GM23248 (cell line): ENCODE data around the gene GLS. TPM values are rescaled to one million over a fixed set of nuclear protein-coding genes. Genes with fewer than 3 reads are reported as not detected.

ENCODE experiments used
- DNase-seq: peaks from one replicate; pipeline ENCODE4 v3.0.0-alpha.2; 2015
- H2AFZ ChIP-seq: fragments of 200-600 bp; sonication (generic); 2 replicates; pipeline ENCODE4 v1.6.1; 2016; ENCODE audit warnings: antibody characterized with exemption
- H3F3A ChIP-seq: fragments of 200-600 bp; sonication (generic); 2 replicates; pipeline ENCODE4 v1.6.1; 2016; ENCODE audit warnings: mild to moderate bottlenecking, antibody characterized with exemption, mixed run types; ENCODE audit not compliant: insufficient read depth
- H3K27ac ChIP-seq: fragments of 200-600 bp; sonication (generic); 2 replicates; pipeline ENCODE4 v1.5.1; 2016; ENCODE audit warnings: mild to moderate bottlenecking
- H3K27me3 ChIP-seq: fragments of 200-600 bp; sonication (generic); replicated peaks from 2 replicates; pipeline ENCODE4 v1.6.1; 2016; ENCODE audit warnings: mild to moderate bottlenecking; ENCODE audit not compliant: insufficient read depth
- H3K36me3 ChIP-seq: fragments of 200-600 bp; sonication (generic); 2 replicates; pipeline ENCODE4 v1.6.1; 2016; ENCODE audit warnings: low read depth, mild to moderate bottlenecking
- H3K4me1 ChIP-seq: fragments of 200-600 bp; sonication (generic); 2 replicates; pipeline ENCODE4 v1.6.1; 2016; ENCODE audit warnings: mild to moderate bottlenecking; ENCODE audit not compliant: insufficient read depth
- H3K4me2 ChIP-seq: fragments of 200-600 bp; sonication (generic); one replicate; pipeline ENCODE4 v1.6.1; 2016; ENCODE audit warnings: mild to moderate bottlenecking; ENCODE audit not compliant: unreplicated experiment
- H3K4me3 ChIP-seq: fragments of 200-600 bp; sonication (generic); 2 replicates; pipeline ENCODE4 v1.5.1; 2016; ENCODE audit warnings: mild to moderate bottlenecking
- H3K79me2 ChIP-seq: fragments of 200-600 bp; sonication (generic); 2 replicates; pipeline ENCODE4 v1.6.1; 2016; ENCODE audit warnings: mild to moderate bottlenecking; ENCODE audit not compliant: insufficient read depth
- H3K9ac ChIP-seq: fragments of 200-600 bp; sonication (generic); 2 replicates; pipeline ENCODE4 v1.6.1; 2016; ENCODE audit warnings: mild to moderate bottlenecking
- H3K9me2 ChIP-seq: fragments of 200-600 bp; sonication (generic); 2 replicates; pipeline ENCODE4 v1.6.1; 2016; ENCODE audit warnings: mixed run types, mild to moderate bottlenecking, moderate library complexity; ENCODE audit not compliant: insufficient read depth
- H3K9me3 ChIP-seq: fragments of 200-600 bp; sonication (generic); one replicate; pipeline ENCODE4 v1.6.1; 2017; ENCODE audit warnings: low read depth
- H4K20me1 ChIP-seq: fragments of 200-600 bp; sonication (generic); 2 replicates; pipeline ENCODE4 v1.6.0; 2016; ENCODE audit not compliant: insufficient read depth
- EZH2 ChIP-seq: fragments of 200-600 bp; sonication (generic); IDR thresholded peaks from 2 replicates; pipeline ENCODE4 v1.6.1; 2018; ENCODE audit warnings: antibody characterized with exemption, mild to moderate bottlenecking; ENCODE audit not compliant: insufficient read depth, poor library complexity, severe bottlenecking
- EZH2phosphoT487 ChIP-seq: fragments of 200-600 bp; sonication (generic); IDR thresholded peaks from 2 replicates; pipeline ENCODE4 v1.6.1; 2018; ENCODE audit warnings: antibody characterized with exemption, moderate library complexity, mild to moderate bottlenecking, low read depth; ENCODE audit not compliant: insufficient read depth
- WGBS, 2 experiments: methylation state at CpG; one replicate each; pipeline ENCODE4 v1.1.6; 2015 to 2017; ENCODE audit warnings: low lambda C conversion rate in 2 of 2, low coverage in 1 of 2; ENCODE audit errors: missing lambda C conversion rate in 2 of 2; 5-methylcytosine and 5-hydroxymethylcytosine counted together
- in situ Hi-C: fragments of 300-500 bp; cut with MboI; formaldehyde crosslinking; loops from 2 replicates; pipeline ENCODE4 v1.15.0; 2020
- polyA plus RNA-seq: library from polyadenylated mRNA; unstranded; fragments of >200 nt; fragmentation: Nextera tagmentation; extraction: Ambion mirVana; gene quantifications from 2 replicates; pipeline ENCODE4 v1.2.1, GENCODE V29; 2016
- total RNA-seq: library from RNA; depleted of rRNA; stranded (reverse); fragments of >200 nt; shearing (Covaris generic); gene quantifications from 2 replicates; pipeline ENCODE4 v1.2.3, GENCODE V29; 2014

Gene GLS
- total and polyA plus RNA-seq, 2 experiments from 2014 or later = 96.0 to 362 TPM

GRCh38 chr2:190862571-190862991 lies 18.0 kb upstream of the GLS start:
- peak; percentile 63 for DNase-seq
- Histone ChIP-seq H3K79me2 (peaks cover 16% of the 10 kb centered on the region; the same call in 1 of the 2 replicates), H3K9me2 (no peaks in the 10 kb centered on the region), H3F3A (peaks cover 79% of the 10 kb centered on the region), H3K4me3 (no peak overlapping the region), H3K9me3 (no peaks in the 10 kb centered on the region), H3K4me1 (peaks cover 88% of the 10 kb centered on the region), H3K9ac (no peak overlapping the region; the same call in 1 of the 2 replicates), H3K27ac (peak overlapping the region; percentile 82), H4K20me1 (no peaks in the 10 kb centered on the region), H2AFZ (no peak overlapping the region), H3K4me2 (peak overlapping the region; percentile 24), H3K27me3 (no peaks in the 10 kb centered on the region), H3K36me3 (no peaks in the 10 kb centered on the region)
- 54 to 59% methylated on average over 2 of the region's 2 CpGs for WGBS, 2 experiments
- TF ChIP-seq EZH2 = no peak
- no peak for TF ChIP-seq EZH2phosphoT487
- in situ Hi-C loops = no loop called here

- H3F3A ChIP-seq = peaks cover 73% of the 10 kb centered on the region
- in situ Hi-C loops = no loop called here
- peaks cover 79% of the 10 kb centered on the region for H3K4me1 ChIP-seq
- H2AFZ ChIP-seq = no peak overlapping the region
- DNase-seq = peak; percentile 51
- H3K4me2 ChIP-seq = peak overlapping the region; percentile 43
- H3K4me3 ChIP-seq = no peak overlapping the region
- WGBS, 2 experiments = 42 to 52% methylated on average over 3 of the region's 3 CpGs
- H3K27me3 ChIP-seq = no peaks in the 10 kb centered on the region
- H3K36me3 ChIP-seq = no peaks in the 10 kb centered on the region
- no peaks in the 10 kb centered on the region for H3K9me3 ChIP-seq
- 0 out of 2 replicates have a peak, but pooled peaks cover 11% of the 10 kb centered on the region for H3K79me2 ChIP-seq
- no peaks in the 10 kb centered on the region for H4K20me1 ChIP-seq
- no peaks in the 10 kb centered on the region for H3K9me2 ChIP-seq
- no peak for TF ChIP-seq EZH2phosphoT487
- no peak for TF ChIP-seq EZH2
- H3K9ac ChIP-seq = peak overlapping the region; percentile 51
- peak overlapping the region; percentile 82 for H3K27ac ChIP-seq
Measured at GRCh38 chr2:190863946-190864345, 16.7 kb upstream of the GLS start.

- in situ Hi-C loops = no loop called here
- Histone ChIP-seq H3K9me3 (no peaks in the 10 kb centered on the region), H3K4me2 (peak overlapping the region; percentile 43), H3K9me2 (no peaks in the 10 kb centered on the region), H3K27me3 (no peaks in the 10 kb centered on the region), H3F3A (peaks cover 69% of the 10 kb centered on the region), H3K4me1 (peaks cover 75% of the 10 kb centered on the region), H4K20me1 (no peaks in the 10 kb centered on the region), H3K79me2 (0 out of 2 replicates have a peak, but pooled peaks cover 11% of the 10 kb centered on the region), H3K27ac (peak overlapping the region; percentile 82), H3K4me3 (no peak overlapping the region), H3K9ac (peak overlapping the region; percentile 51), H3K36me3 (no peaks in the 10 kb centered on the region), H2AFZ (no peak overlapping the region)
- DNase-seq = peak; percentile 71
- TF ChIP-seq EZH2phosphoT487 = no peak
- no peak for TF ChIP-seq EZH2
Measured at GRCh38 chr2:190864375-190864774, 16.2 kb upstream of the GLS start.

- DNase-seq = peak; percentile 70
- no peak overlapping the region; the same call in 1 of the 2 replicates for H3K9ac ChIP-seq
- no peaks in the 10 kb centered on the region for H3K9me3 ChIP-seq
- H3K4me1 ChIP-seq = peaks cover 47% of the 10 kb centered on the region
- H3K4me3 ChIP-seq = no peak overlapping the region
- 0 out of 2 replicates have a peak overlapping the region, but pooled peaks have one; percentile 6 for H2AFZ ChIP-seq
- 4 to 7% methylated on average over 2 of the region's 2 CpGs for WGBS, 2 experiments
- 0 out of 2 replicates have a peak, but pooled peaks cover 11% of the 10 kb centered on the region for H3K79me2 ChIP-seq
- peak overlapping the region; percentile 59 for H3K4me2 ChIP-seq
- no peak for TF ChIP-seq EZH2
- TF ChIP-seq EZH2phosphoT487 = no peak
- H3F3A ChIP-seq = peaks cover 40% of the 10 kb centered on the region
- peak overlapping the region; percentile 45 for H3K27ac ChIP-seq
- no peaks in the 10 kb centered on the region for H3K9me2 ChIP-seq
- no peaks in the 10 kb centered on the region for H4K20me1 ChIP-seq
- H3K36me3 ChIP-seq = no peaks in the 10 kb centered on the region
- no peaks in the 10 kb centered on the region for H3K27me3 ChIP-seq
- in situ Hi-C loops = no loop called here
Measured at GRCh38 chr2:190867212-190867611, 13.4 kb upstream of the GLS start.
